Lower leg skin (tissue), 3 donors: ENCODE results near the gene BTNL3.

ENCODE experiments used
- CTCF ChIP-seq, 3 donors: fragments of 450-650 bp; IDR thresholded peaks; one replicate each; pipeline ENCODE4 v1.5.1; 2016; ENCODE audit warnings: antibody characterized with exemption in 3 of 3, mild to moderate bottlenecking in 3 of 3, moderate library complexity in 2 of 3
- POLR2A ChIP-seq, 2 donors: fragments of 450-650 bp; IDR thresholded peaks; one replicate each; pipeline ENCODE4 v1.6.1; 2016 to 2017; ENCODE audit warnings: antibody characterized with exemption in 2 of 2, mild to moderate bottlenecking in 1 of 2, moderate library complexity in 1 of 2

DNA sequence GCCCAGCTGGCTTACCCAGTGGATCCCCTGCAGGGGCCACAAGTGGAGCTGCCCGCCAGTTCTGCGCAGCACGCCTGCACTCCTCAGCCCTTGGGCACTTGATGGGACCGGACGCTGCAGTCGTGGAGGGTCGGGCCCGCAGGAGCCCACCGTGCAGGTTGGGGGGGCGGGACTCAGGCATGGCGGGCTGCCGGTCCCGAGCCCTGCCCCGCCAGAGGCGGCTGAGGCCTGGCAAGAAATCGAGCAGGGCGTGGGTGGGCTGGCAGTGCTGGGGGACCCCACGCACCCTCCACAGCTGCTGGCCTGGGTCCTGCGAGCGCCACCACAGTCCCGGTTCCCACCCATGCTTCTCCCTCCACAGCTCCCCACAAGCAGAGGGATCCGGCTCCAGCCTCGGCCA, 19.2 kb upstream of the BTNL3 start:
- no peak for TF ChIP-seq CTCF (IDR thresholded peaks at IDR 0.05)
- no peak for TF ChIP-seq POLR2A (IDR thresholded peaks at IDR 0.05)
